ENCODE measurements around the gene CPVL.

DNA sequence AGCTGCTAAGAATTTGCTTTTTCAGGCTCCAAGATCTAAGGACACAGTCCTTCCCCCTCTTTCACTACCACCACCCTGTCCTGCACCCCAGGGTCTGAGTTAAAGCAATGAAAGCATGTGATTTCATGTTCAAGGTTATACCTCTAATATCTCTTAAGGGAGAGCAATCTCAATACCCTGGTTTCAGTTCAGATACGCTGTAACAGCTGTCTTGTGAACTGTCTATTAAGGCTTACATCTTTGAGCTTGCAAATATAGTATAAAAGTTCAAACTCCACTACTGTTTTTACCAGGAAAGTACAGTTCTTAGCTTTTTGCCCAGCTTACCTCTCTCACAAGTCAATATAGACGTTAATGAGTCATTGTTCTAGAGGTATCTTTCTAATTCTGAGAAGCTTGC, 2.6 kb downstream of the CPVL start:
- TF ChIP-seq CTCF (IDR thresholded peaks at IDR 0.05) (no peak), POLR2A (IDR thresholded peaks at IDR 0.05) (no peak)

Data from esophagus squamous epithelium (tissue), 4 donors.